Parathyroid adenoma (tissue), 2 donors: ENCODE data around the gene ATP6V0B.

Experiments used
- H2AFZ ChIP-seq: fragments of 300-600 bp; sonication (generic); one replicate; pipeline ENCODE4 v1.7.0; 2017; ENCODE audit warnings: antibody characterized with exemption, mild to moderate bottlenecking
- H3K27ac ChIP-seq: fragments of 300-600 bp; sonication (generic); one replicate; pipeline ENCODE4 v1.7.0; 2017
- H3K27me3 ChIP-seq: fragments of 300-600 bp; sonication (generic); one replicate; pipeline ENCODE4 v1.7.0; 2017; ENCODE audit warnings: low read length; ENCODE audit not compliant: control insufficient read depth, insufficient read depth
- H3K36me3 ChIP-seq: fragments of 300-600 bp; sonication (generic); one replicate; pipeline ENCODE4 v1.7.0; 2017; ENCODE audit warnings: low read length; ENCODE audit not compliant: control insufficient read depth, insufficient read depth
- H3K4me1 ChIP-seq: fragments of 300-600 bp; sonication (generic); one replicate; pipeline ENCODE4 v1.7.0; 2017; ENCODE audit warnings: control low read depth
- H3K4me2 ChIP-seq: fragments of 300-600 bp; sonication (generic); one replicate; pipeline ENCODE4 v1.7.0; 2017; ENCODE audit warnings: low read length
- H3K4me3 ChIP-seq: fragments of 300-600 bp; sonication (generic); one replicate; pipeline ENCODE4 v1.7.0; 2017; ENCODE audit warnings: low read depth, low read length
- H3K79me2 ChIP-seq: fragments of 300-600 bp; sonication (generic); one replicate; pipeline ENCODE4 v1.7.0; 2017; ENCODE audit warnings: control low read depth
- H3K9ac ChIP-seq: fragments of 300-600 bp; sonication (generic); one replicate; pipeline ENCODE4 v1.7.0; 2017; ENCODE audit warnings: mild to moderate bottlenecking
- H3K9me3 ChIP-seq: fragments of 300-600 bp; sonication (generic); one replicate; pipeline ENCODE4 v1.7.0; 2017; ENCODE audit warnings: low read length; ENCODE audit not compliant: control insufficient read depth
- TF ChIP-seq, protein P1 (sequence below): fragments of 300-600 bp; sonication (generic); IDR thresholded peaks from one replicate; pipeline ENCODE4 v1.7.0; 2017; ENCODE audit warnings: antibody characterized with exemption, mild to moderate bottlenecking
- donor health status: primary hyperparathyroidism.

The ATP6V0B gene

DNA sequence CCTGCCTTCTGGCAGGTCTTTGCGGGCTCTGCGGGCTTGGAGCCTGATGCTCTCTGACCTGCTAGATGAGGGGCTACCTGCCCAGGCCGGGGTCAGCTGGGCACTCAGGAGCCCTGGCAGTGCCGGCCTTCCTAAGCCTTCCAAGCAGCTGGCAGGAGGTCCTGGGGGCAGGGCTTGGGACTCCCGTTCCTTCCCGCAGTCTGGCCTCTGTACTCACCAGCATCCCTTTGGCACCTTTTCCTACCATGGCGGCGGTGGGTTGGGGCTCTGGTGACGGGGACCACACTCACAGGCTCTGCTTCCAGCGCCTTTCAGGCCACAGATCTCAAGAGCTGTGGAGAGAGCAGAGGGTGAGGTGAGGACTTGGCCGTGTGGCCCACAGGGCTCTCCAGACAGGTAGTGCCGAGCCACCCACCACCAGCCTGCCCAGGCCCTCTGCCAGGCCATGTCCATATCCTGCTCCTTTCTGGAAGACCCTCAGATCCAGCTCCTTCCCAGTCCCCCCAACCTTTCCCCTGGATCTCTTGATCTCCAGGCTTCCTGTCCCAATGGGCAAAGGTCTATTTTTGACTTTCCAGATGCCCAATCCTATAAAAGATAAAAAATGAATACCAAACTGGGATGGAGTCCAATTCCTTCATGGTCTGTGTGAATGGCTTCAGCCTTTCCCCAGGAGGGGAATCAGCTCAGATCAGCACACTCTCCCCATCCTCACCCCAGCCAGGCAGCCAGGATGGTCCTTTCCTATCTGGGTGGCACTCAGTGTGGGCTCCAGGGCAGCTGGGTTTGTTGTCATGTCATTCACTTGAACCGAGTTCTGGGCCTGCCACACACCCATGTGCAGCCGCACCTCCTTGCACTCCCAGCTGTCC is 49.5 kb downstream of the ATP6V0B start:
- no peak overlapping the region for H3K4me2 ChIP-seq
- TF ChIP-seq, protein P1, sequence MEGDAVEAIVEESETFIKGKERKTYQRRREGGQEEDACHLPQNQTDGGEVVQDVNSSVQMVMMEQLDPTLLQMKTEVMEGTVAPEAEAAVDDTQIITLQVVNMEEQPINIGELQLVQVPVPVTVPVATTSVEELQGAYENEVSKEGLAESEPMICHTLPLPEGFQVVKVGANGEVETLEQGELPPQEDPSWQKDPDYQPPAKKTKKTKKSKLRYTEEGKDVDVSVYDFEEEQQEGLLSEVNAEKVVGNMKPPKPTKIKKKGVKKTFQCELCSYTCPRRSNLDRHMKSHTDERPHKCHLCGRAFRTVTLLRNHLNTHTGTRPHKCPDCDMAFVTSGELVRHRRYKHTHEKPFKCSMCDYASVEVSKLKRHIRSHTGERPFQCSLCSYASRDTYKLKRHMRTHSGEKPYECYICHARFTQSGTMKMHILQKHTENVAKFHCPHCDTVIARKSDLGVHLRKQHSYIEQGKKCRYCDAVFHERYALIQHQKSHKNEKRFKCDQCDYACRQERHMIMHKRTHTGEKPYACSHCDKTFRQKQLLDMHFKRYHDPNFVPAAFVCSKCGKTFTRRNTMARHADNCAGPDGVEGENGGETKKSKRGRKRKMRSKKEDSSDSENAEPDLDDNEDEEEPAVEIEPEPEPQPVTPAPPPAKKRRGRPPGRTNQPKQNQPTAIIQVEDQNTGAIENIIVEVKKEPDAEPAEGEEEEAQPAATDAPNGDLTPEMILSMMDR: no peak
- no peaks in the 10 kb centered on the region for H3K27me3 ChIP-seq
- no peak overlapping the region for H2AFZ ChIP-seq
- H3K36me3 ChIP-seq: no peaks in the 10 kb centered on the region
- H3K27ac ChIP-seq: no peak overlapping the region
- no peak overlapping the region for H3K4me3 ChIP-seq
- H3K9ac ChIP-seq: no peak overlapping the region
- H3K79me2 ChIP-seq: no peaks in the 10 kb centered on the region
- H3K9me3 ChIP-seq: no peaks in the 10 kb centered on the region
- no peaks in the 10 kb centered on the region for H3K4me1 ChIP-seq

DNA sequence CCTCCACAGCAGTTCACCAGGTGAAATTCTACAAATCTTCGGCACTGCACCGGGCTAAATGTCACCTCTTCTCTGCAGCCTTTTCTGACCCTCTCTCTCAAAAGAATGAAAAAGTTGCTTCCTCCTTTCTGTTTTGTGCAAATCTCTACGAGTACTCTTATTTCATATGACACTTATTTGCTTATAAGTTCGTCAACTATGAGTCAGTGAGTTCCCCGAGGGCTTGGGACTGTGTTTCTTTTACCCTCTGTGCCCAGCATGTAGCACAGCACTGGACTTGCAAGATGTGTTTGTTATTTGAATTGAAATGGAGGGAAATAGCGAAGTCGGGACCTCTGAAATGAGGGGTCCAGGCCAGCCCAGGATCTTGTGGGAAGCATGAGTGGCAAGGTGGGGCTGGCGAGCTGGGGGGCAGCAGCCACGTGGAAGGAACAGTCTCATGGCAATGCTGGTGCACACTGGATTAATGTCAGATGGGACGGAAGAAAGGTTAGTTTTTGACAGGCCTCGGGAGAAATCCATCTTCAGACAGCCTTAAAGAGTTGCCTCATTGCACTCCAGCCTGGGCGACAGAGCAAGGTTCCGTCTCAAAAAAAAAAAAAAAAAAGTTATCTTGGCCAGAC is 50.3 kb downstream of the ATP6V0B start:
- no peaks in the 10 kb centered on the region for H3K79me2 ChIP-seq
- H3K9me3 ChIP-seq: no peaks in the 10 kb centered on the region
- H3K4me1 ChIP-seq: no peaks in the 10 kb centered on the region
- H3K4me2 ChIP-seq: no peak overlapping the region
- H3K9ac ChIP-seq: no peak overlapping the region
- no peak overlapping the region for H3K27ac ChIP-seq
- TF ChIP-seq, protein P1: no peak
- H3K4me3 ChIP-seq: no peak overlapping the region
- H3K36me3 ChIP-seq: no peaks in the 10 kb centered on the region
- no peak overlapping the region for H2AFZ ChIP-seq
- no peaks in the 10 kb centered on the region for H3K27me3 ChIP-seq

DNA sequence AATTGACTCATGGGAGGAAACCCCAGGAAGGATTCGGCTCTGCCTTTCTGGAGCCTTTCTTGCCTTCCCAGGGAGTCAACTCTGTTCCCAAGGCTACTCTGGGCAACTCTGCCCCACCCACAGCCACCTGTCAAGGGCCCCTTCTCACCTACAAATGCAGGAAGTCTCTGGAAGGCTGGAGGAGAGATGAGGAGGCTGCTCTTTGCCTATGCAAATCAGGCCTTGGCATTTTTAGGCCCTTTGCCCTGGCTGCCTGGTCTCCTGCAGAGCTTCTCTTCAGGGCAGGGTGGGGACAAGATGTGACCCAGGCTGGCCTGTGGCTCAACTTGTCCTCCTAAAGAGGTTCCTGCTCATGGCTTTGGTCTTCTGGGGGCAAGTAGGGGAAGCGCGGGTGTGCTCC is 51.1 kb downstream of the ATP6V0B start:
- H3K27ac ChIP-seq: no peak overlapping the region
- no peaks in the 10 kb centered on the region for H3K36me3 ChIP-seq
- no peak overlapping the region for H3K4me2 ChIP-seq
- H3K27me3 ChIP-seq: no peaks in the 10 kb centered on the region
- no peaks in the 10 kb centered on the region for H3K79me2 ChIP-seq
- TF ChIP-seq, protein P1: no peak
- H3K9me3 ChIP-seq: no peaks in the 10 kb centered on the region
- H3K9ac ChIP-seq: no peak overlapping the region
- H3K4me1 ChIP-seq: no peaks in the 10 kb centered on the region
- no peak overlapping the region for H3K4me3 ChIP-seq
- no peak overlapping the region for H2AFZ ChIP-seq

DNA sequence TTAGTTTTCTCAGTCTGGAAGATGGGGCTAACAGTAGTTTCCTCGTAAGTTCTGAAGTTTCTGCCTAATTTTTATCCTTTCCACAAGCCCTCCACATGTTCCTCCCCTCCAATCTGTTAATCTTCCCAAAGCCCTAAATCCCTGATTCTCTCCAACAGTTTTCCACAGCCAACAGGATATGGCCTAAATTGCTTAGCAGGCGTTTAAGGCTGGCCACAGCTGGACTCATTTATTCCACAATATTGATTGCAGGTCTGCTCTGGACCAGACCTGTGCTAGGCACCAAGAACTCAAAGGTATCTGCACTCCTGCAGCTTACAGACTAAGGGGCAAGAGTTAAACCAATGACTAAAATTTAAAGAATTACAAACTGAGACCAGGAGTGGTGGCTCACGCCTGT is 52.6 kb downstream of the ATP6V0B start:
- no peak overlapping the region for H3K9ac ChIP-seq
- TF ChIP-seq, protein P1: no peak

More for the DNA sequence above, 52.6 kb downstream of the ATP6V0B start:
- Histone ChIP-seq H3K27ac (no peak overlapping the region), H3K79me2 (no peaks in the 10 kb centered on the region), H3K27me3 (no peaks in the 10 kb centered on the region), H3K4me3 (no peak overlapping the region), H3K36me3 (no peaks in the 10 kb centered on the region), H3K9me3 (no peaks in the 10 kb centered on the region), H3K4me1 (no peaks in the 10 kb centered on the region), H2AFZ (no peak overlapping the region), H3K4me2 (no peak overlapping the region)
